Central memory CD8-positive, alpha-beta T cell (primary cell): ENCODE results near the gene SRM.
"Not testable (repeated sequence)": the region's sequence is repeated elsewhere in the genome, so short reads cannot be mapped to it uniquely, and the experiment has no call there.

Source experiments
- ATAC-seq: fragments of 150-1000 bp; cut with Tn5 transposase; replicated peaks from 2 replicates; pipeline ENCODE4 v1.10.0; 2022; ENCODE audit warnings: mild to moderate bottlenecking, moderate FRiP score, moderate number of reproducible peaks; ENCODE audit not compliant: poor library complexity, severe bottlenecking; ENCODE audit errors: extremely low read depth
- DNase-seq, 2 donors: peaks; one replicate each; pipeline ENCODE4 v3.0.0; 2021; ENCODE audit warnings: low spot score in 2 of 2
- H3K27ac Mint-ChIP-seq: one replicate; pipeline ENCODE4 v1.8.0; 2022; ENCODE audit warnings: low read depth, mild to moderate bottlenecking, moderate library complexity, mixed read lengths
- H3K27me3 Mint-ChIP-seq: one replicate; pipeline ENCODE4 v1.8.0; 2022; ENCODE audit warnings: mixed read lengths
- H3K36me3 Mint-ChIP-seq: one replicate; pipeline ENCODE4 v1.8.0; 2022; ENCODE audit warnings: mild to moderate bottlenecking, moderate library complexity, mixed read lengths; ENCODE audit not compliant: insufficient read depth
- H3K4me1 Mint-ChIP-seq: one replicate; pipeline ENCODE4 v1.8.0; 2022; ENCODE audit warnings: mixed read lengths
- H3K4me3 Mint-ChIP-seq: one replicate; pipeline ENCODE4 v1.8.0; 2022; ENCODE audit warnings: mild to moderate bottlenecking, moderate library complexity, mixed read lengths
- H3K9me3 Mint-ChIP-seq: one replicate; pipeline ENCODE4 v1.8.0; 2022; ENCODE audit warnings: mixed read lengths

The SRM gene

DNA sequence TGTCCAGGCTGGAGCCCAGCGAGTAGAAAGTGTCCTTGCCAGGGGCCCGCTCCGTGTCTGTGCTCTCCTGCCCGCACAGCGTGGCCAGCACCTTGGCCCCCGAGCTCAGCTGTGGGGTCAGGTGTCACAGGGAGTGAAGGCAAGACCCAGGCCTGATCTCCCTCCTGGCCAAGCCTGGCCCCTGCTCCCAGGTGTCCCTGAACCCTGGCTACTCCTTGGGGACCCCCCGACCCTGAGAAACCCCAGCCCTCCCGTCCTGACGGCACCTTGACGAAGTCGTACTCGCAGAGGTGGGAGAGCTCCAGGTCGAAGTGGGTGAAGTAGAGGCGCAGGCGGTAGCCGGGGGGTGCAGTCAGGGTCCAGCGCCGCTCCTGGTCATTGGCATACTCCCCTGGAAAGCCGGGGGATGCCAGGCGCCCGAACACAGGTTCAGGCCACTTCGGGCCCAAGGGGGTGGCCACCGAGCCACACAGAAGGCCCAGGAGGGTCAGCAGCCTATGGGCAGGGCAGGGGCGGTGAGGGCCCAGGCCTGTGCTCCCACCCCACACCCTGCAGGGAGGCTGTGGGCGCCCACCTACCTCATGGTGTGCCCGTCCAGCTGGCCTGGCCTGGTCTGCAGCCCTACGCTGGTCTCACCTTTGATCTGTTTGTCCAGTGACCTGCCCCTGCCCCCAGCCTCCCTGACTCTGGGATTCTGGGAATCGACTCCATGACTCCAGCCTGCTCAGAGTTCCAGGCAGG is 13.0 kb downstream of the SRM start, which contains the start of gene MASP2:
Gene MASP2, minus strand, starts transcription at position 615 of the 741 bp plus-strand sequence. Its CDS starts 32 bp downstream, at position 583.
- H3K27me3 Mint-ChIP-seq: no peaks in the 10 kb centered on the region
- H3K4me1 Mint-ChIP-seq: no peaks in the 10 kb centered on the region
- H3K4me3 Mint-ChIP-seq: no peak within 1 kb of the TSS
- H3K36me3 Mint-ChIP-seq: no peaks in the 10 kb centered on the region
- no peak within 1 kb of the TSS for H3K27ac Mint-ChIP-seq
- H3K9me3 Mint-ChIP-seq: no peaks in the 10 kb centered on the region
- no peak for ATAC-seq
- no peak for DNase-seq

DNA sequence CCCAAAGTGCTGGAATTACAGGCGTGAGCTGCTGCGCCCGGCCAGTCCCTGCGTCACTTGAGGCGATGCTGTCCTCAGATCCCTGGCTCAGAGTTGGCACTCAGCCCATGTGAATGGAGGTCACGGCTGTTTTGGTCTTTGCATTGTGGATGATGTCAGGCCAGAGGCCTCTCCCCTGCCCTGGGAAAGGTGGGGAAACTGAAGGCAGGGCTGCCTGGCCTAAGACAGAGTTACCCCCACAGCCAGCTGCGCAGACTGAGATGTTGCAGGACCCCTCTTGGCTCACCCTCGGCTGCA is 13.6 kb downstream of the SRM start:
- Mint-ChIP-seq H3K4me1 (no peaks in the 10 kb centered on the region), H3K27me3 (no peaks in the 10 kb centered on the region)

DNA sequence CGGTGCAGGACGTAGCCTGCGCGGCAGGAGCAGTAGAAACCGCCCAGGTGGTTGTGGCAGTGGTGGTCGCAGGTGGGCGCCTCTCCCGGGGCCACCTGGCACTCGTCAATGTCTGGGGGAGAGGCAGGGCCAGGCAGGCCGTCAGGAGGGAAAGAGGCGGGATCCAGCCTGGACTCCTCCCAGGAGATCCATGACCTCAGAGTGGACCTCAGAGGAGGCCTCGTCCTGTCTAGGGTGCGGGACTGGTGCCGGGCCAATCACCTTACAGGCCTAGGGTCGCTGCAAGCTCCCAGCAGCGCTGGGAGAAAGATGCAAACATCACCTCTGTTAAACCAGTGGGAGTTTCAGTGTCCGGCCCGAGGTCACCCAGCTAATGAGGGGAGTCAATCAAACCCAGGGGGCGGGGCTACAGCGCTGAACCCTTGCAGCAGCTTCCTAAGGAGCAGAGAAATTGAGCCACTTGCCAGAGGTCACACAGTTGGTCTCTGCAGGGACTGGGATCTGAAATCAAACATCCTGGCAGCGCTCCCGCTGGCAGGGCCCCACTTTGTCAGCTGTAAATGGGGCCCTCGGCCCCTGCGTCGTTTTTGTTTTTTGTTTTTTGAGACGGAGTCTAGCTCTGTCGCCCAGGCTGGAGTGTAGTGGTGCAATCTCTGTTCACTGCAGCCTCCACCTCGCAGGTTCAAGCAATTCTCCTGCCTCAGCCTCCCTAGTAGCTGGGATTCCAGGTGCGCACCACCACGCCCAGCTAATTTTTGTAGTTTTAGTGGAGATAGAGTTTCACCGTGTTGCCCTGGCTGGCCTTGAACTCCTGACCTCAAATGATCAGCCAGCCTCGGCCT is 14.2 kb downstream of the SRM start:
- Mint-ChIP-seq H3K27me3 (no peaks in the 10 kb centered on the region), H3K27ac (no peak overlapping the region), H3K36me3 (no peaks in the 10 kb centered on the region), H3K4me3 (no peak overlapping the region), H3K4me1 (no peaks in the 10 kb centered on the region), H3K9me3 (no peaks in the 10 kb centered on the region)
- DNase-seq (no peak), ATAC-seq (no peak)

More for the DNA sequence above, 13.6 kb downstream of the SRM start:
- no peaks in the 10 kb centered on the region for H3K9me3 Mint-ChIP-seq
- no peak overlapping the region for H3K27ac Mint-ChIP-seq
- ATAC-seq (no peak), DNase-seq (no peak)
- no peaks in the 10 kb centered on the region for H3K36me3 Mint-ChIP-seq
- no peak overlapping the region for H3K4me3 Mint-ChIP-seq

DNA sequence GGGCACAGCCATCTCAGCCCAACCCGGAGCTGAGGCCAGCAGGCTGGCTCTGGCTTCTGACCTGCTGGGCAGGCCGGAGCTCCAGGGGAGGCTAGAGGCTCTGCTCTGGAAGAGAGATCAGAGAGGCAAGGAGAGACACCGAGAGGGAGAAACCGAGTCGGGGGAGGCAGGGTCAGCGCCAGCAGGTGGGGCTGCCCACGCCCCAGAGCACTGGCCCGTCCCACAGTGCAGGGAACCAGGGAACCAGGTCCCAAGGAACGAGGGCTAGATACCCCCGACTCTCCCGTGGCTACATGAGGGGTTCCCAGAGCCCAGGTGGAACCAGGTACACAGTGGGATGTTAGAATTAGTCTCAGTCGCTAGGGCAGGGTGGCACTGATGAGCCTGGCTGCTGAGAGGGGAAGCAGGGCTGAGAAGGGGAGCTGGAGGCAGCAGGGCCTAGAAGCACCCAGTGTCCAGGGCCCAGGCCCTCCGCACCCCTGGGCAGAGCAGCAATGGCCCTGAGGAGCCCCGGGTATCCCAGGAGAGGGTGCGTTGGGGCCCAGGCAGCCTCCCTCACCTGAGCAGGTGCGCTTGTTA is 14.9 kb downstream of the SRM start:
- H3K9me3 Mint-ChIP-seq: no peaks in the 10 kb centered on the region
- no peaks in the 10 kb centered on the region for H3K27me3 Mint-ChIP-seq
- no peak overlapping the region for H3K4me3 Mint-ChIP-seq
- no peak for ATAC-seq
- DNase-seq: no peak
- H3K4me1 Mint-ChIP-seq: no peaks in the 10 kb centered on the region
- no peaks in the 10 kb centered on the region for H3K36me3 Mint-ChIP-seq
- no peak overlapping the region for H3K27ac Mint-ChIP-seq

DNA sequence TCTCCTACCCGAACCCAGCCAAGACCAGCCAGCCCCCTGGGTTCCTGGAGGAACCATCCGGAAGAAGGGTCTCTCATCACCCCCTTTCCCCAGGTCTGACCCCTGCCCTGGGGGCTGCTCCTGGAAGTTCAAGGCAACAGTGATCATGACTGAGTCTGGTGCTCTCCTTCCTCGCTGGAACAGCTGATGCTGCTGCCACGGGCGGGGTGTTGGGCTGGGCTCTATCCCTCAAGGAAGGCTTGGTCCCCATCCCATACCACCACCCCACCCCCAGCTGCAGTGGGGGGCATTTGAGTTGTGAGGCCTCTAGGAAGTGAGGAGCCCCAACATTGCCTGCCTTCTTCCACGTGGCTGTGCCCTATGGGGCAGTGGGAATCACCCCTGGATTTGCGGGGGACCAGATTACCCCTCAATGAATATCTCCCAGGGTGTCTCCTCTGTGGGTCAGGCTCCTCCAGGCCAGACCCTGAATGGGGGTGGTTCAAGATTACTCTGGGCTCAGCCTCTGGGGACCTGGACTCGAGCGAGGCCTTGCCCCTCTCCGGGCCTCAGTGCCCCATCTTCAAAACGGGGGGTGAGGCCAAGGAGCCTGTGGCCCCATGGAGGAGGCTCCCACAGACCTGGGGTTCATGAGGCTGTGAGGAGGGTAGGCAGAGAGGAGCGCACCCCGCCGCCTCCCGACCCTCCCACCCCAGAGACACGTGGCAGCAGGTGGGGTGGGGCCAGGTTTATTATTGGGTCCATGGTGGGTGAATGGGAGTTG is 15.6 kb downstream of the SRM start:
- no peak for ATAC-seq

GRCh38 chr1:11042995-11043874 is 16.6 kb downstream of the SRM start:
- Mint-ChIP-seq H3K36me3 (no peaks in the 10 kb centered on the region), H3K9me3 (no peaks in the 10 kb centered on the region)

More for the DNA sequence above, 15.6 kb downstream of the SRM start:
- Mint-ChIP-seq H3K36me3 (no peaks in the 10 kb centered on the region), H3K4me3 (no peak overlapping the region), H3K27me3 (no peaks in the 10 kb centered on the region), H3K4me1 (no peaks in the 10 kb centered on the region), H3K9me3 (no peaks in the 10 kb centered on the region), H3K27ac (no peak overlapping the region)
- no peak for DNase-seq

DNA sequence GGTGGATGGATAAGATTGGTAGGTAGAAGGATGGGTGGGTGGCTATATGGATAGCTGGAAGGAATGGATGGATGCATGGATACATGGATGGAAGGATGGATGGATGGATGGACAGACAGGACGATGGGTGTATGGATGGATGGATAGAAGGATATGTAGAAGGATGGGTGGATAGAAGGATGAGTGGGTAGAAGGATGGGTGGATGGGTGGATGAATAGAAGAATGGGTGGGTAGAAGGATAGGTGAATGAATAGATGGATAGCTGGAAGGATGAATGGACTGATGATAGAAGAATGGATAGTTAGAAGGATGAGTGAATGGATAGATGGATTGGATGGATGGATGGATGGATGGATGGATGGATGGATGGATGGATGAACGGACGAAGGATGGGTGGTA is 17.8 kb downstream of the SRM start:
- no peak overlapping the region for H3K4me3 Mint-ChIP-seq
- H3K4me1 Mint-ChIP-seq: no peaks in the 10 kb centered on the region
- no peaks in the 10 kb centered on the region for H3K9me3 Mint-ChIP-seq
- no peaks in the 10 kb centered on the region for H3K27me3 Mint-ChIP-seq
- DNase-seq: no peak
- no peaks in the 10 kb centered on the region for H3K36me3 Mint-ChIP-seq
- ATAC-seq: no peak
- H3K27ac Mint-ChIP-seq: no peak overlapping the region

More at GRCh38 chr1:11042995-11043874, 16.6 kb downstream of the SRM start:
- Mint-ChIP-seq H3K4me1 (no peaks in the 10 kb centered on the region), H3K4me3 (no peak overlapping the region), H3K27me3 (no peaks in the 10 kb centered on the region), H3K27ac (no peak overlapping the region)
- ATAC-seq: no peak
- no peak for DNase-seq

GRCh38 chr1:11041048-11041447 is 18.8 kb downstream of the SRM start:
- ATAC-seq (no peak), DNase-seq (no peak)
- Mint-ChIP-seq H3K9me3 (no peaks in the 10 kb centered on the region), H3K4me3 (no peak overlapping the region), H3K27me3 (no peaks in the 10 kb centered on the region), H3K4me1 (no peaks in the 10 kb centered on the region), H3K27ac (no peak overlapping the region), H3K36me3 (no peaks in the 10 kb centered on the region)

- H3K4me3 Mint-ChIP-seq, H3K36me3 Mint-ChIP-seq, ATAC-seq, H3K9me3 Mint-ChIP-seq, DNase-seq, H3K27me3 Mint-ChIP-seq, H3K27ac Mint-ChIP-seq, H3K4me1 Mint-ChIP-seq: not testable (repeated sequence)
These were observed 19.8 kb downstream of the SRM start for GRCh38 chr1:11040105-11040429.

- Mint-ChIP-seq H3K4me3 (no peak overlapping the region), H3K36me3 (no peaks in the 10 kb centered on the region), H3K9me3 (no peaks in the 10 kb centered on the region), H3K4me1 (no peaks in the 10 kb centered on the region), H3K27me3 (no peaks in the 10 kb centered on the region), H3K27ac (no peak overlapping the region)
- no peak for ATAC-seq
- no peak for DNase-seq
These were observed 20.3 kb downstream of the SRM start for GRCh38 chr1:11039351-11040104.

GRCh38 chr1:11037740-11038182 is 22.1 kb downstream of the SRM start:
- ATAC-seq: peak; percentile 91
- no peak overlapping the region for H3K27ac Mint-ChIP-seq

More at GRCh38 chr1:11037740-11038182, 22.1 kb downstream of the SRM start:
- H3K9me3 Mint-ChIP-seq: no peaks in the 10 kb centered on the region
- DNase-seq: peak; percentile 84 to 87
- H3K27me3 Mint-ChIP-seq: no peaks in the 10 kb centered on the region
- no peaks in the 10 kb centered on the region for H3K36me3 Mint-ChIP-seq
- H3K4me3 Mint-ChIP-seq: no peak overlapping the region
- no peaks in the 10 kb centered on the region for H3K4me1 Mint-ChIP-seq
